IMR-90 (cell line): ENCODE results near the gene RUNX2. TPM values are rescaled to one million over a fixed set of nuclear protein-coding genes. Genes with fewer than 3 reads are reported as not detected.

Experiments used
- ATAC-seq: fragments of 200-7000 bp; cut with Tn5 transposase; 2 replicates; pipeline ENCODE4 v1.9.1; 2020; ENCODE audit warnings: low read depth, mild to moderate bottlenecking, moderate library complexity
- BruUV-seq: library from RNA; stranded (reverse); fragments of 400-500 nt; replicated peaks from 2 replicates; lab custom pipeline; 2021; lab: Mats Ljungman, UMichigan
- CTCF ChIA-PET: fragments of 300-600 bp; formaldehyde crosslinking; extraction: SDS; loops from one replicate; lab custom pipeline; 2021; ENCODE audit warnings: antibody characterized with exemption; lab: Yijun Ruan, JAX
- POLR2A ChIA-PET: fragments of 300-600 bp; sonication (Branson Sonifier 250); formaldehyde crosslinking; loops from one replicate; lab custom pipeline; 2022; ENCODE audit warnings: antibody characterized with exemption; ENCODE audit not compliant: unreplicated experiment; lab: Charles Lee
- DNase-seq: peaks from one replicate; pipeline ENCODE4 v3.0.0; 2013
- H2AFZ ChIP-seq: replicated peaks from 2 replicates; pipeline ENCODE3; 2013; ENCODE audit warnings: low read length, mild to moderate bottlenecking; ENCODE audit not compliant: poor library complexity
- H2AK5ac ChIP-seq: 2 replicates; pipeline ENCODE4 v1.6.1; 2013; ENCODE audit warnings: low read depth, low read length, inconsistent platforms
- H2AK9ac ChIP-seq: replicated peaks from 2 replicates; pipeline ENCODE3; 2013; ENCODE audit warnings: mild to moderate bottlenecking, low read depth, low read length, moderate library complexity; ENCODE audit not compliant: poor library complexity
- H2BK120ac ChIP-seq: 2 replicates; pipeline ENCODE4 v1.6.1; 2013; ENCODE audit warnings: low read depth, low read length, inconsistent platforms
- H2BK15ac ChIP-seq: 3 replicates; pipeline ENCODE4 v1.6.1; 2013; ENCODE audit warnings: low read depth, low read length, inconsistent platforms
- H2BK20ac ChIP-seq: 2 replicates; pipeline ENCODE4 v1.6.1; 2013; ENCODE audit warnings: low read depth, mild to moderate bottlenecking, inconsistent platforms, low read length, moderate library complexity
- H2BK5ac ChIP-seq: 2 replicates; pipeline ENCODE4 v1.6.1; 2013; ENCODE audit warnings: mild to moderate bottlenecking, low read depth, low read length, inconsistent platforms; ENCODE audit not compliant: poor library complexity, severe bottlenecking
- H3K14ac ChIP-seq: replicated peaks from 2 replicates; pipeline ENCODE4 v1.6.1; 2013; ENCODE audit warnings: low read depth, low read length, inconsistent platforms
- H3K18ac ChIP-seq: 2 replicates; pipeline ENCODE4 v1.6.1; 2013; ENCODE audit warnings: low read depth, low read length, control low read depth
- H3K23ac ChIP-seq: 2 replicates; pipeline ENCODE4 v1.6.1; 2013; ENCODE audit warnings: low read depth, low read length, inconsistent platforms
- H3K27ac ChIP-seq: 2 replicates; pipeline ENCODE4 v1.5.1; 2013; ENCODE audit warnings: mild to moderate bottlenecking, control low read depth, low read length; ENCODE audit not compliant: insufficient read depth
- H3K27me3 ChIP-seq: 2 replicates; pipeline ENCODE4 v1.6.1; 2013; ENCODE audit warnings: low read length; ENCODE audit not compliant: control insufficient read depth, insufficient read depth
- H3K36me3 ChIP-seq: 2 replicates; pipeline ENCODE4 v1.6.1; 2013; ENCODE audit warnings: low read length, mixed read lengths; ENCODE audit not compliant: control insufficient read depth, insufficient read depth
- H3K4ac ChIP-seq: 2 replicates; pipeline ENCODE4 v1.6.1; 2013; ENCODE audit warnings: low read depth, low read length, inconsistent platforms
- H3K4me1 ChIP-seq: 2 replicates; pipeline ENCODE4 v1.6.1; 2013; ENCODE audit warnings: low read length, mixed read lengths; ENCODE audit not compliant: control insufficient read depth, insufficient read depth
- H3K4me2 ChIP-seq: 2 replicates; pipeline ENCODE4 v1.6.1; 2013; ENCODE audit warnings: low read depth, mild to moderate bottlenecking, control low read depth, low read length, moderate library complexity
- H3K4me3 ChIP-seq: 2 replicates; pipeline ENCODE4 v1.5.1; 2013; ENCODE audit warnings: low read depth, mild to moderate bottlenecking, control low read depth, low read length, moderate library complexity; ENCODE audit not compliant: insufficient read depth
- H3K56ac ChIP-seq: 2 replicates; pipeline ENCODE4 v1.6.1; 2013; ENCODE audit warnings: low read length, inconsistent platforms; ENCODE audit not compliant: insufficient read depth; ENCODE audit errors: extremely low read depth
- H3K79me1 ChIP-seq, 2 experiments: 2 replicates each; pipeline ENCODE4 v1.6.1; 2013; ENCODE audit warnings: low read length in 2 of 2, inconsistent platforms in 1 of 2, low read depth in 1 of 2
- H3K9ac ChIP-seq: 2 replicates; pipeline ENCODE4 v1.6.1; 2013; ENCODE audit warnings: low read depth, low read length, control low read depth
- H3K9me1 ChIP-seq: 2 replicates; pipeline ENCODE4 v1.6.1; 2013; ENCODE audit warnings: low read length, inconsistent platforms; ENCODE audit not compliant: insufficient read depth
- H3K9me3 ChIP-seq: 2 replicates; pipeline ENCODE4 v1.6.1; 2013; ENCODE audit warnings: low read length; ENCODE audit not compliant: control insufficient read depth, insufficient read depth
- H4K20me1 ChIP-seq: 2 replicates; pipeline ENCODE4 v1.6.1; 2013; ENCODE audit warnings: low read length, inconsistent platforms; ENCODE audit not compliant: insufficient read depth
- H4K5ac ChIP-seq: 2 replicates; pipeline ENCODE4 v1.6.1; 2013; ENCODE audit warnings: mild to moderate bottlenecking, low read depth, low read length, control low read depth
- H4K8ac ChIP-seq, 2 experiments: 2 replicates each; pipeline ENCODE4 v1.6.1; 2013; ENCODE audit warnings: low read depth in 2 of 2, low read length in 2 of 2, control low read depth in 1 of 2, inconsistent platforms in 1 of 2
- H4K91ac ChIP-seq: 2 replicates; pipeline ENCODE4 v1.6.1; 2013; ENCODE audit warnings: low read depth, low read length, inconsistent platforms; ENCODE audit not compliant: insufficient read depth
- CHD1 ChIP-seq: IDR thresholded peaks from 2 replicates; pipeline ENCODE4 v1.6.1; 2012; ENCODE audit warnings: low read depth, low read length, improper control_type of control experiment
- ELK1 ChIP-seq: fragments of 150-350 bp; IDR thresholded peaks from 2 replicates; pipeline ENCODE4 v1.6.1; 2016; ENCODE audit warnings: low read depth, mild to moderate bottlenecking, low read length, moderate library complexity, borderline replicate concordance
- FOS ChIP-seq: fragments of 150-350 bp; IDR thresholded peaks from 2 replicates; pipeline ENCODE4 v1.6.1; 2016; ENCODE audit warnings: low read depth, low read length
- MAFK ChIP-seq: IDR thresholded peaks from 2 replicates; pipeline ENCODE4 v1.6.1; 2012; ENCODE audit warnings: low read depth, low read length, improper control_type of control experiment
- MAZ ChIP-seq: IDR thresholded peaks from 2 replicates; pipeline ENCODE4 v1.6.1; 2012; ENCODE audit warnings: low read depth, mild to moderate bottlenecking, low read length, improper control_type of control experiment, moderate library complexity, borderline replicate concordance
- MXI1 ChIP-seq: IDR thresholded peaks from 2 replicates; pipeline ENCODE4 v1.6.1; 2012; ENCODE audit warnings: low read depth, mild to moderate bottlenecking, low read length, moderate library complexity, borderline replicate concordance
- RCOR1 ChIP-seq: IDR thresholded peaks from 2 replicates; pipeline ENCODE4 v1.6.1; 2012; ENCODE audit warnings: mild to moderate bottlenecking, low read length, improper control_type of control experiment; ENCODE audit not compliant: insufficient replicate concordance
- RFX5 ChIP-seq: IDR thresholded peaks from 2 replicates; pipeline ENCODE4 v1.8.0; 2012; ENCODE audit warnings: low read depth, mild to moderate bottlenecking, low read length, moderate library complexity
- WGBS, 2 experiments: methylation state at CpG; one replicate each; pipeline versions ENCODE4 v1.1.5 to v1.1.7; 2013; ENCODE audit warnings: missing lambda C conversion rate in 2 of 2; ENCODE audit not compliant: insufficient read length in 1 of 2; ENCODE audit errors: extremely low coverage in 2 of 2; 5-methylcytosine and 5-hydroxymethylcytosine counted together
- dilution Hi-C: fragments of 300-500 bp; cut with HindIII; formaldehyde crosslinking; loops from one replicate; pipeline ENCODE4 v1.14.3; 2018; ENCODE audit warnings: low sequenced_read_pairs; ENCODE audit not compliant: unreplicated experiment
- in situ Hi-C: fragments of 300-500 bp; cut with MboI; formaldehyde crosslinking; loops from 3 replicates; pipeline ENCODE4 v1.14.3; 2019; ENCODE audit warnings: low sequenced_read_pairs, inconsistent platforms, mixed read lengths
- intact Hi-C: fragments of 100-400 bp; cut with micrococcal nuclease; formaldehyde crosslinking; loops from 2 replicates; pipeline ENCODE4 v1.10.0; 2022
- polyA plus RNA-seq, 3 experiments: library from polyadenylated mRNA; depleted of rRNA; stranded (reverse); fragments of >200 nt; gene quantifications; 2 replicates each; pipeline ENCODE4 v1.2.3, GENCODE V29; 2012; ENCODE audit warnings: low replicate concordance in 1 of 3
- total RNA-seq: library from RNA; depleted of rRNA; stranded (reverse); fragments of >200 nt; gene quantifications from 2 replicates; pipeline ENCODE4 v1.2.3, GENCODE V29; 2012

The RUNX2 gene
- total and polyA plus RNA-seq, 2 of the 4 experiments (the other 2 are of a cell fraction), result 2.3 to 4.7 TPM

GRCh38 chr6:45568626-45569025, 240.5 kb downstream of the RUNX2 start:
- ChIA-PET POLR2A (no interaction called here), CTCF (no interaction called here)
- H2AK5ac ChIP-seq, result peak overlapping the region; percentile 10; the same call in 1 of the 2 replicates
- H3K79me1 ChIP-seq, result no peaks in the 10 kb centered on the region
- dilution Hi-C loops (no loop called here), in situ Hi-C loops (no loop called here), intact Hi-C loops (no loop called here)
- BruUV-seq, result no TSS peak
- H3K4me1 ChIP-seq, result no peaks in the 10 kb centered on the region
- H3K4ac ChIP-seq, result no peak overlapping the region
- no peak overlapping the region for H2BK120ac ChIP-seq
- no peaks in the 10 kb centered on the region for H3K9me3 ChIP-seq
- no peak overlapping the region for H3K4me3 ChIP-seq
- no peaks in the 10 kb centered on the region for H3K27me3 ChIP-seq
- H3K9me1 ChIP-seq, result peaks cover 5% of the 10 kb centered on the region
- no peak for ATAC-seq
- H3K4me2 ChIP-seq, result no peak overlapping the region
- no peak overlapping the region for H3K18ac ChIP-seq
- no peaks in the 10 kb centered on the region for H3K36me3 ChIP-seq
- no peak overlapping the region for H3K27ac ChIP-seq
- no peak overlapping the region for H4K8ac ChIP-seq
- WGBS, 2 experiments, result 100% methylated on average over 4 of the region's 5 CpGs; no CpG with 5 or more reads in 1 of the 2 experiments
- TF ChIP-seq FOS, result no peak
- TF ChIP-seq MXI1, result no peak
- TF ChIP-seq ELK1, result no peak
- no peak for TF ChIP-seq RCOR1
- no peak for TF ChIP-seq MAZ
- no peak for TF ChIP-seq RFX5
- TF ChIP-seq CHD1, result no peak
- TF ChIP-seq MAFK, result no peak
- no peak overlapping the region for H2BK20ac ChIP-seq
- H3K9ac ChIP-seq, result no peak overlapping the region
- H4K5ac ChIP-seq, result no peak overlapping the region
- H4K20me1 ChIP-seq, result no peaks in the 10 kb centered on the region
- DNase-seq, result no peak
- no peak overlapping the region for H3K14ac ChIP-seq
- no peak overlapping the region for H3K56ac ChIP-seq
- H3K23ac ChIP-seq, result no peak overlapping the region
- H2BK15ac ChIP-seq, result peak overlapping the region; percentile 10; the same call in 1 of the 3 replicates
- no peak overlapping the region for H4K91ac ChIP-seq
- no peak overlapping the region for H2AFZ ChIP-seq
- H2BK5ac ChIP-seq, result no peak overlapping the region
- no peak overlapping the region for H2AK9ac ChIP-seq
